GM19043 (cell line): Measurements from ENCODE around the gene RGS12.

Source experiments
- ATAC-seq: cut with Tn5 transposase; IDR thresholded peaks from one replicate; pipeline ENCODE4 v1.9.1; 2021; ENCODE audit warnings: low read depth; ENCODE audit not compliant: unreplicated experiment

The RGS12 gene

GRCh38 chr4:3342182-3342854 is 49.5 kb downstream of the RGS12 start:
- no peak for ATAC-seq
